ENCODE data around the gene MON1B.
"Not testable (repeated sequence)": the region's sequence is repeated elsewhere in the genome, so short reads cannot be mapped to it uniquely, and the experiment has no call there.

MON1B gene

DNA sequence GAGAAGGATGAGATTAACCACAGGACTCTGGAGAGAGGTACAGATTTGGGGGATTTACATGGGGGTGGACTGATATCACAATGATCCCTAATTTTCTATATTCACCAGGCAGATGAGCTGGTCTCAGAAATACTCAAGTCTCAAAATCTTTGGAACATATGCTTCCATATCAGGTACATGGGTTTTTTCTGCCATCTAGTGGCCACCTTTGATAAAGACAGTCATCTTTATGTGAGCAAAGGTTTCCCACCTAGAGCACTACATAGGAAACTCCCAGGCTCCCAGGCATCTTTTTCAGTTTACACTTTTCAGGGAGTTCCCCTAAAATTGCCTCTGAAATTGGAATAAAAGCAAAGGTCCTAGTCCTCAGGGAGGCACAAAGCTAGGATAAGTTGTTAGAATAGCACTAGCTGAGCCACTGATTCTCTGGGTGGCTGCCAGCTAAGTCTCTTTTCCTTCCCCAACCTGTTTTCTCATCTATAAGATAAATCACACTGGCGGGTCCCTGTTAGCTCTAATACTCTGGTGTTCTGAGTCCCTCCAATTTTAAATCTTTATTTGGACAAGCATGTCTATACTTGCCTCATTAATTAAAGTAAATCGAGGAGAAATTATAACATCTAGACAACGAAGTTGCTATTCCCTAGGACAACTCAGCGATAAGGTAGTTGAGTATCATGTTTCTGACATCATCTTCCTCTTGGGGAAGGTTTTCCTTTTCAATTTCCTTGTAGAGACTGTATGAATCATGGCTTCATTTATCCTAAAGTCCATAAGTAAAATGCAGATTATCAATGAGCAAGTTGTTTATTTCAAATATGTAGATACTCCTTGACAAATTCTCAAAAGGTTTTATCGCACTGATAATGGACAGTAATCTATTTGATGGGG, 19.0 kb upstream of the MON1B start:
- H3K4me3 ChIP-seq (replicated peaks; ENCODE audit: insufficient read depth, low read length): no peak overlapping the region
- TF ChIP-seq, protein P1, sequence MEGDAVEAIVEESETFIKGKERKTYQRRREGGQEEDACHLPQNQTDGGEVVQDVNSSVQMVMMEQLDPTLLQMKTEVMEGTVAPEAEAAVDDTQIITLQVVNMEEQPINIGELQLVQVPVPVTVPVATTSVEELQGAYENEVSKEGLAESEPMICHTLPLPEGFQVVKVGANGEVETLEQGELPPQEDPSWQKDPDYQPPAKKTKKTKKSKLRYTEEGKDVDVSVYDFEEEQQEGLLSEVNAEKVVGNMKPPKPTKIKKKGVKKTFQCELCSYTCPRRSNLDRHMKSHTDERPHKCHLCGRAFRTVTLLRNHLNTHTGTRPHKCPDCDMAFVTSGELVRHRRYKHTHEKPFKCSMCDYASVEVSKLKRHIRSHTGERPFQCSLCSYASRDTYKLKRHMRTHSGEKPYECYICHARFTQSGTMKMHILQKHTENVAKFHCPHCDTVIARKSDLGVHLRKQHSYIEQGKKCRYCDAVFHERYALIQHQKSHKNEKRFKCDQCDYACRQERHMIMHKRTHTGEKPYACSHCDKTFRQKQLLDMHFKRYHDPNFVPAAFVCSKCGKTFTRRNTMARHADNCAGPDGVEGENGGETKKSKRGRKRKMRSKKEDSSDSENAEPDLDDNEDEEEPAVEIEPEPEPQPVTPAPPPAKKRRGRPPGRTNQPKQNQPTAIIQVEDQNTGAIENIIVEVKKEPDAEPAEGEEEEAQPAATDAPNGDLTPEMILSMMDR (IDR thresholded peaks at IDR 0.05; ENCODE audit: insufficient read depth, low read length): peak; percentile 22
- no peak for TF ChIP-seq SPI1 (IDR thresholded peaks at IDR 0.05; ENCODE audit: borderline replicate concordance, low read depth)
- peaks cover 2% of the 10 kb centered on the region for H3K27me3 ChIP-seq (ENCODE audit: insufficient read depth, poor library complexity, severe bottlenecking)
- DNase-seq (ENCODE audit: low read depth in 1 of 2, low spot score in 1 of 2): peak; percentile 21 to 38
- no peak overlapping the region for H3K27ac ChIP-seq (replicated peaks)

DNA sequence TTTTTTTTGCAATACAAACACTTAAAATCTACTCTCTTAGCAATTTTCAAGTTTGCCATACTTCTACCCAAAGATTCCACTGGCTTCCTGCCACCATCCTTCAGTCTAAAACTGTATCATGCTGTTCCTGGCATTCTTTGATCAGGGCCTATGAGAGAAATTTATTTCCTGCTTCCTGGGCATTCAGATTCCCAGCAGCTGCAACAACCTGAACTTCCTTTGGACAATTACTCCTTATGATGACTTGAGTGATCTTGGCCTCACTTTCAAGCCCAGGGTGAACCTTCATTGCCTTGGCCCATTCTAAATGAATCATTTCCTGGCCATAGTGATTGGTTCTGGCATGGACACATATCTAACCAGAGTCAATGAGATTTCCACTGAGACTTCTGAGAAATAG, 18.0 kb upstream of the MON1B start:
- TF ChIP-seq SPI1 (IDR thresholded peaks at IDR 0.05; ENCODE audit: borderline replicate concordance, low read depth) (no peak), POLR2AphosphoS5 (IDR thresholded peaks at IDR 0.05; ENCODE audit: low read depth) (no peak), GABPA (IDR thresholded peaks at IDR 0.05; ENCODE audit: low read depth) (no peak)
- TF ChIP-seq, protein P2, sequence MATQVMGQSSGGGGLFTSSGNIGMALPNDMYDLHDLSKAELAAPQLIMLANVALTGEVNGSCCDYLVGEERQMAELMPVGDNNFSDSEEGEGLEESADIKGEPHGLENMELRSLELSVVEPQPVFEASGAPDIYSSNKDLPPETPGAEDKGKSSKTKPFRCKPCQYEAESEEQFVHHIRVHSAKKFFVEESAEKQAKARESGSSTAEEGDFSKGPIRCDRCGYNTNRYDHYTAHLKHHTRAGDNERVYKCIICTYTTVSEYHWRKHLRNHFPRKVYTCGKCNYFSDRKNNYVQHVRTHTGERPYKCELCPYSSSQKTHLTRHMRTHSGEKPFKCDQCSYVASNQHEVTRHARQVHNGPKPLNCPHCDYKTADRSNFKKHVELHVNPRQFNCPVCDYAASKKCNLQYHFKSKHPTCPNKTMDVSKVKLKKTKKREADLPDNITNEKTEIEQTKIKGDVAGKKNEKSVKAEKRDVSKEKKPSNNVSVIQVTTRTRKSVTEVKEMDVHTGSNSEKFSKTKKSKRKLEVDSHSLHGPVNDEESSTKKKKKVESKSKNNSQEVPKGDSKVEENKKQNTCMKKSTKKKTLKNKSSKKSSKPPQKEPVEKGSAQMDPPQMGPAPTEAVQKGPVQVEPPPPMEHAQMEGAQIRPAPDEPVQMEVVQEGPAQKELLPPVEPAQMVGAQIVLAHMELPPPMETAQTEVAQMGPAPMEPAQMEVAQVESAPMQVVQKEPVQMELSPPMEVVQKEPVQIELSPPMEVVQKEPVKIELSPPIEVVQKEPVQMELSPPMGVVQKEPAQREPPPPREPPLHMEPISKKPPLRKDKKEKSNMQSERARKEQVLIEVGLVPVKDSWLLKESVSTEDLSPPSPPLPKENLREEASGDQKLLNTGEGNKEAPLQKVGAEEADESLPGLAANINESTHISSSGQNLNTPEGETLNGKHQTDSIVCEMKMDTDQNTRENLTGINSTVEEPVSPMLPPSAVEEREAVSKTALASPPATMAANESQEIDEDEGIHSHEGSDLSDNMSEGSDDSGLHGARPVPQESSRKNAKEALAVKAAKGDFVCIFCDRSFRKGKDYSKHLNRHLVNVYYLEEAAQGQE (IDR thresholded peaks at IDR 0.05; ENCODE audit: insufficient replicate concordance, low read depth): no peak
- TF ChIP-seq, protein P1 (IDR thresholded peaks at IDR 0.05; ENCODE audit: insufficient read depth, low read length): no peak
- Histone ChIP-seq H3K27ac (replicated peaks) (no peak overlapping the region), H3K4me3 (replicated peaks; ENCODE audit: insufficient read depth, low read length) (no peak overlapping the region), H3K27me3 (ENCODE audit: insufficient read depth, poor library complexity, severe bottlenecking) (peaks cover 2% of the 10 kb centered on the region)
- no peak for DNase-seq (ENCODE audit: low read depth in 1 of 2, low spot score in 1 of 2)

DNA sequence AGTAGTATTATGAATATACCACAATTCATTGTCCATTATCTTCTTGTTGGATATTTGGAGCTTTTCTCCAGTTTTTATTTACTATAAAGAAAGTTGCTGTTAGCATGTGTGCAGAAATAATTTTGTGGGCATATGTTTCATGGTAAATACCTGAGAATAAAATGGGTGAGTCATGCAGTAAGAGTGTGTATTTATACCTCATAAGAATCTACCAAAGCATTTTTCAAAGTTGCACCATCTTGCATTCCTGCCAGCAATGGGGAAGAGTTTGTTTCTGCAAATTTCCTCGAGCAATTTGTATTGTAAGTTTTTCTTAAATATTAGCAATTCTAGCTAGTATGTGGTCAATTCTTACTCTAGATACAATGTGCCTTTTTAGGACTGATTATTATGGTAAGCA, 7.9 kb upstream of the MON1B start:
- no peak for DNase-seq (ENCODE audit: low read depth in 1 of 2, low spot score in 1 of 2)
- peaks cover 6% of the 10 kb centered on the region for H3K27me3 ChIP-seq (ENCODE audit: insufficient read depth, poor library complexity, severe bottlenecking)
- TF ChIP-seq, protein P2 (IDR thresholded peaks at IDR 0.05; ENCODE audit: insufficient replicate concordance, low read depth): no peak
- no peak overlapping the region for H3K27ac ChIP-seq (replicated peaks)
- H3K4me3 ChIP-seq (replicated peaks; ENCODE audit: insufficient read depth, low read length): no peak overlapping the region

DNA sequence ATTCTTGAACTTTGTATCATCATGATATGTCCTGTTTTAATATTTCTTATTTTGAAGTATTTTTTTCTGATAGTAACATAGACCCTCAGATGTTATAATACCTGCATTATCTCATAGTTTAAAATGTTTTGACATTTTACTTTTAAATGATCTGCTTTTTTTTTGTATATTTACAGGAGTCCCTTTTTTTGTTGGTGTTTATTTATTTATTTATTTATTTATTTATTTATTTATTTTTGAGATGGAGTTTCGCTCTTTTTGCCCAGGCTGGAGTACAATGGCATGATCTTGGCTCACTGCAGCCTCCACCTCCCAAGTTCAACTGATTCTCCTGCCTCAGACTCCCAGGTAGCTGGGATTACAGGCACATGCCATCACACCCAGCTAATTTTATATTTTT, 4.7 kb upstream of the MON1B start:
- not testable (repeated sequence) for DNase-seq (ENCODE audit: low read depth in 1 of 2, low spot score in 1 of 2); H3K27me3 ChIP-seq (ENCODE audit: insufficient read depth, poor library complexity, severe bottlenecking); H3K27ac ChIP-seq (replicated peaks); H3K4me3 ChIP-seq (replicated peaks; ENCODE audit: insufficient read depth, low read length)

DNA sequence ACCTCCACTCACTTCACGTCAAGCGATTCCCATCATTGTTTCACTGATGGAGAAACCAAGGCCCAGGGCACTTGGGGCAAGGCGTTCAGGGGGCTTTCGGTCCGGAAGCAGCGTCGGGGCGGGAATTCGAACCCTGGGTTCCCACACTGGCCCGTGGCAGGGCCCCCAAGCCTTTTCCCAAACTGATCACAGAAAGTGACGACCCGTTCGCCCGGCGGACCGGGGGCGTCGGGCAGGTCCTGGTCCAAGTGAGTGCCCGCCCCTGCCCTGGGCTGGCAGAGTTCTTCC, 856 bp upstream of the MON1B start:
- TF ChIP-seq POLR2AphosphoS5 (IDR thresholded peaks at IDR 0.05; ENCODE audit: low read depth) (no peak), GABPA (IDR thresholded peaks at IDR 0.05; ENCODE audit: low read depth) (no peak), SPI1 (IDR thresholded peaks at IDR 0.05; ENCODE audit: borderline replicate concordance, low read depth) (no peak)
- TF ChIP-seq, protein P2 (IDR thresholded peaks at IDR 0.05; ENCODE audit: insufficient replicate concordance, low read depth): no peak
- TF ChIP-seq, protein P1 (IDR thresholded peaks at IDR 0.05; ENCODE audit: insufficient read depth, low read length): no peak
- Histone ChIP-seq H3K27ac (replicated peaks) (peak overlapping the region; percentile 92), H3K27me3 (ENCODE audit: insufficient read depth, poor library complexity, severe bottlenecking) (peaks cover 6% of the 10 kb centered on the region), H3K4me3 (replicated peaks; ENCODE audit: insufficient read depth, low read length) (peak overlapping the region; percentile 97)
- no peak for DNase-seq (ENCODE audit: low read depth in 1 of 2, low spot score in 1 of 2)

Data from HL-60 (cell line).